Subcutaneous abdominal adipose tissue (tissue), 5 donors: ENCODE data around the gene GPR137B.
A peak's percentile ranks its signal among the peaks of the same experiment; 100 is the strongest.

Experiments
- H3K27ac ChIP-seq: one replicate; pipeline ENCODE4 v1.7.0; 2013; ENCODE audit warnings: low read depth, mild to moderate bottlenecking, inconsistent platforms, low read length, moderate library complexity
- H3K27me3 ChIP-seq, 5 donors: one replicate each; pipeline ENCODE4 v1.7.0; 2013; ENCODE audit warnings: low read length in 5 of 5, inconsistent platforms in 1 of 5; ENCODE audit not compliant: control insufficient read depth in 5 of 5, insufficient read depth in 4 of 5
- H3K36me3 ChIP-seq, 5 donors: one replicate each; pipeline ENCODE4 v1.7.0; 2013; ENCODE audit warnings: low read length in 5 of 5; ENCODE audit not compliant: control insufficient read depth in 5 of 5, insufficient read depth in 5 of 5
- H3K4me1 ChIP-seq, 5 donors: one replicate each; pipeline ENCODE4 v1.7.0; 2013; ENCODE audit warnings: low read length in 5 of 5, mild to moderate bottlenecking in 3 of 5, moderate library complexity in 1 of 5; ENCODE audit not compliant: control insufficient read depth in 5 of 5, insufficient read depth in 5 of 5
- H3K4me3 ChIP-seq, 5 donors: one replicate each; pipeline ENCODE4 v1.7.0; 2013; ENCODE audit warnings: low read length in 5 of 5, low read depth in 1 of 5
- H3K9ac ChIP-seq, 5 donors: one replicate each; pipeline ENCODE4 v1.7.0; 2013; ENCODE audit warnings: low read length in 5 of 5, mild to moderate bottlenecking in 4 of 5, moderate library complexity in 3 of 5
- H3K9me3 ChIP-seq, 5 donors: one replicate each; pipeline ENCODE4 v1.7.0; 2013; ENCODE audit warnings: low read length in 5 of 5; ENCODE audit not compliant: control insufficient read depth in 5 of 5
- donor health status: healthy.
- donor health status: healthy.
- donor health status: healthy.
- donor health status: healthy.
- donor health status: healthy.

GPR137B gene

GRCh38 chr1:236102611-236103010 lies 39.7 kb upstream of the GPR137B start:
- peaks cover 0 to 3% (median 0%) of the 10 kb centered on the region in 5 donors for H3K9me3 ChIP-seq
- no peaks in the 10 kb centered on the region for H3K36me3 ChIP-seq
- H3K4me3 ChIP-seq = no peak overlapping the region
- H3K4me1 ChIP-seq = peaks cover 0 to 7% (median 3%) of the 10 kb centered on the region in 5 donors
- no peak overlapping the region for H3K27ac ChIP-seq
- peaks cover 0 to 7% (median 0%) of the 10 kb centered on the region in 5 donors for H3K27me3 ChIP-seq
- H3K9ac ChIP-seq = no peak overlapping the region

- no peak overlapping the region for H3K27ac ChIP-seq
- H3K27me3 ChIP-seq = peaks cover 0 to 7% (median 0%) of the 10 kb centered on the region in 5 donors
- H3K9me3 ChIP-seq = no peaks in the 10 kb centered on the region
- H3K9ac ChIP-seq = no peak overlapping the region
- no peaks in the 10 kb centered on the region for H3K36me3 ChIP-seq
- peaks cover 0 to 6% (median 3%) of the 10 kb centered on the region in 5 donors for H3K4me1 ChIP-seq
- no peak overlapping the region for H3K4me3 ChIP-seq
These were observed 39.3 kb upstream of the GPR137B start for GRCh38 chr1:236103059-236103458.

- H3K9ac ChIP-seq = peak overlapping the region in 1 of 5 donors; percentile 10
- peaks cover 0 to 7% (median 0%) of the 10 kb centered on the region in 5 donors for H3K27me3 ChIP-seq
- H3K36me3 ChIP-seq = no peaks in the 10 kb centered on the region
- no peak overlapping the region for H3K27ac ChIP-seq
- no peak overlapping the region for H3K4me3 ChIP-seq
- H3K4me1 ChIP-seq = peaks cover 0 to 6% (median 3%) of the 10 kb centered on the region in 5 donors
- no peaks in the 10 kb centered on the region for H3K9me3 ChIP-seq
These were observed 38.6 kb upstream of the GPR137B start for GRCh38 chr1:236103646-236104218.

- Histone ChIP-seq H3K4me3 (no peak overlapping the region), H3K9me3 (no peaks in the 10 kb centered on the region), H3K36me3 (no peaks in the 10 kb centered on the region), H3K9ac (no peak overlapping the region), H3K4me1 (peaks cover 0 to 3% (median 0%) of the 10 kb centered on the region in 5 donors), H3K27ac (no peak overlapping the region), H3K27me3 (no peaks in the 10 kb centered on the region)
These were observed 35.0 kb upstream of the GPR137B start for GRCh38 chr1:236107121-236107907.

- Histone ChIP-seq H3K27me3 (no peaks in the 10 kb centered on the region), H3K27ac (no peak overlapping the region)
These were observed 34.2 kb upstream of the GPR137B start for GRCh38 chr1:236108027-236108648.

GRCh38 chr1:236110137-236110536 lies 32.2 kb upstream of the GPR137B start:
- no peaks in the 10 kb centered on the region for H3K36me3 ChIP-seq
- no peak overlapping the region for H3K9ac ChIP-seq
- no peaks in the 10 kb centered on the region for H3K27me3 ChIP-seq
- no peaks in the 10 kb centered on the region for H3K4me1 ChIP-seq
- H3K27ac ChIP-seq = no peak overlapping the region
- no peak overlapping the region for H3K4me3 ChIP-seq
- no peaks in the 10 kb centered on the region for H3K9me3 ChIP-seq

More at GRCh38 chr1:236108027-236108648, 34.2 kb upstream of the GPR137B start:
- Histone ChIP-seq H3K36me3 (no peaks in the 10 kb centered on the region), H3K9me3 (no peaks in the 10 kb centered on the region), H3K4me1 (peaks cover 0 to 3% (median 0%) of the 10 kb centered on the region in 5 donors), H3K4me3 (no peak overlapping the region), H3K9ac (no peak overlapping the region)

- H3K36me3 ChIP-seq = no peaks in the 10 kb centered on the region
- no peak overlapping the region for H3K27ac ChIP-seq
- no peaks in the 10 kb centered on the region for H3K9me3 ChIP-seq
- no peak overlapping the region for H3K4me3 ChIP-seq
- H3K9ac ChIP-seq = no peak overlapping the region
- no peaks in the 10 kb centered on the region for H3K27me3 ChIP-seq
- H3K4me1 ChIP-seq = no peaks in the 10 kb centered on the region
These were observed 30.6 kb upstream of the GPR137B start for GRCh38 chr1:236111527-236112331.

GRCh38 chr1:236112332-236112627 lies 30.1 kb upstream of the GPR137B start:
- Histone ChIP-seq H3K27me3 (no peaks in the 10 kb centered on the region), H3K9ac (no peak overlapping the region), H3K4me3 (no peak overlapping the region), H3K9me3 (no peaks in the 10 kb centered on the region), H3K4me1 (no peaks in the 10 kb centered on the region), H3K27ac (no peak overlapping the region), H3K36me3 (no peaks in the 10 kb centered on the region)

- Histone ChIP-seq H3K9me3 (no peaks in the 10 kb centered on the region), H3K4me1 (no peaks in the 10 kb centered on the region), H3K4me3 (no peak overlapping the region), H3K9ac (no peak overlapping the region), H3K36me3 (no peaks in the 10 kb centered on the region), H3K27ac (no peak overlapping the region), H3K27me3 (no peaks in the 10 kb centered on the region)
These were observed 28.9 kb upstream of the GPR137B start for GRCh38 chr1:236113324-236114032.
